SK-N-MC (cell line): Measurements from ENCODE around the gene DSC3.
"Not testable (repeated sequence)": the region's sequence is repeated elsewhere in the genome, so short reads cannot be mapped to it uniquely, and the experiment has no call there.

ENCODE experiments used
- EZH2 ChIP-seq: fragments of 200-600 bp; sonication (generic); IDR thresholded peaks from one replicate; pipeline ENCODE4 v1.6.1; 2017; ENCODE audit warnings: antibody characterized with exemption
- POLR2AphosphoS5 ChIP-seq: IDR thresholded peaks from 2 replicates; pipeline ENCODE4 v1.6.1; 2012; ENCODE audit warnings: mild to moderate bottlenecking, low read depth, low read length, borderline replicate concordance

DNA sequence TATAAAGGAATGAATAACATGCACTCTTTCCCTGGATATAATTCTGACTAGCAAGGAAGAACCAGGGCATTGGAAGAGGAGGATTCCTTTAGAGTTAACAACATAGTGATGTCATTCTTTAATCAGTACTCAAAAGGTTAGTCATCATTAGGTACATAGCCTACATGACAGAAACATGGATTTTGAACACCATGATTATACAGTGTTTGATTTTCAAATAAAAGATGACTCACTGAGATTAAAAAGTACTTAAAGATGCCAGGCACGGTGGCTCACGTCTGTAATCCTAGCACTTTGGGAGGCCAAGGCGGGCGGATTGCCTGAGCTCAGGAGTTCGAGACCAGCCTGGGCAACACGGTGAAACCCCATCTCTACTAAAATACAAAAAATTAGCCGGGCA is 31.1 kb downstream of the DSC3 start:
- TF ChIP-seq EZH2, POLR2AphosphoS5: not testable (repeated sequence)
